GM21786 (cell line): ENCODE results near the gene L3MBTL4.
"Not testable (repeated sequence)": the region's sequence is repeated elsewhere in the genome, so short reads cannot be mapped to it uniquely, and the experiment has no call there.

Source experiments
- ATAC-seq: cut with Tn5 transposase; IDR thresholded peaks from one replicate; pipeline ENCODE4 v1.9.1; 2021; ENCODE audit not compliant: unreplicated experiment

Gene L3MBTL4

DNA sequence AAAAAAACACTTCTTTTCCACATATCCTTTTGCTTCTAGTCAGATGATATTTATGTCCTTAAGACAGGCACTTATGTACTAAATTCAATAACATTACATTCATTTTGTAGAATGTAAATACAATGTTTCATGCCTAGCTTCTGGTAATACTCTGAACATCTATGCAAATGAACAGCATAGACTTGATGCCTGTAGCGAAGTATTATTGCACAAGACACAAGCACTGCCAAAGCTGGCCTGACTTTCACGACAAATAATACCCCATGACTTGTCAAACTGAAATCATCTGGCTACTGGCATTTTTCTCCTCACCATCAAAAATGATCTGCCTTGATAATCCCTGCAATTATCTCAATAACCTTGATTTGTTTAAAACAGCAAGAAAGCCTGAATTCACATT is 101.3 kb downstream of the L3MBTL4 start:
- no peak for ATAC-seq

GRCh38 chr18:6311456-6312215 is 103.1 kb downstream of the L3MBTL4 start:
- ATAC-seq: no peak

DNA sequence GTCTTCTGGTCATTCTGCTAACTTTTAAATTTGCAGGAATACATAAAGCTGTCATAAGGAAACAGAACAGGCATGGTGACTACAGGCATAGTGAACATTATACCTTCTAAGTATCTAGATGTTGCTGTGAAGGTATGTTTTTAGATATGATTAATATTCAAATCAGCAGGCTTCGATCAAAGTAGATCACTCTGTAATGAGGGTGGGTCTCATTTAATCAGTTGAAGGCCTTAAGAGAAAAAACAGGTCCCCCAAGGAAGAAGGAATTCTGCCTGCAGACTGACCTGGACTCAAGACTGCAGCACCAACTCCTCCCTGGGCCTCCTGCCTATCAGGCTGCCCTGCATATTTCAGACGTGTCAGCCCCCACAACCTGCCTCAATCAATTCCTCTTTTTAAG is 104.0 kb downstream of the L3MBTL4 start:
- no peak for ATAC-seq

DNA sequence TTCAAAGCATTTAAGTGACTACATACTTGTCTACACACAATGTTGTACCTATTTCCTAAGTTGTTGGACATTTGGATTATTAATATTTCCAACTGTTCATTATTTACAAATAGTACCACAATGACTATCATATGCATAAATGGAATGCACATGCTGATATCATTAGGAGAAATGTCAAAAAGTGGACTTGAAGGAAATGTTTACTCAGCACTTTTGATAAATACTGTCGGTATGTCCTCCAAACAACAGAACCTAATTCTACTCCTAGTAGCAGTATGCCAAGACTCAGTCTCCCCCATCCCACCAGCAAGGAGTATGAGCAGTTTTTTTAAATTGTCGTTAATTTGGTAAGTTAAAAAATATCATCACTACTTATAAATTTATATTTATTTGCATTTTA is 116.8 kb downstream of the L3MBTL4 start:
- no peak for ATAC-seq

GRCh38 chr18:6294148-6294784 is 120.4 kb downstream of the L3MBTL4 start:
- ATAC-seq: no peak

GRCh38 chr18:6289843-6290242 is 124.9 kb downstream of the L3MBTL4 start:
- no peak for ATAC-seq

DNA sequence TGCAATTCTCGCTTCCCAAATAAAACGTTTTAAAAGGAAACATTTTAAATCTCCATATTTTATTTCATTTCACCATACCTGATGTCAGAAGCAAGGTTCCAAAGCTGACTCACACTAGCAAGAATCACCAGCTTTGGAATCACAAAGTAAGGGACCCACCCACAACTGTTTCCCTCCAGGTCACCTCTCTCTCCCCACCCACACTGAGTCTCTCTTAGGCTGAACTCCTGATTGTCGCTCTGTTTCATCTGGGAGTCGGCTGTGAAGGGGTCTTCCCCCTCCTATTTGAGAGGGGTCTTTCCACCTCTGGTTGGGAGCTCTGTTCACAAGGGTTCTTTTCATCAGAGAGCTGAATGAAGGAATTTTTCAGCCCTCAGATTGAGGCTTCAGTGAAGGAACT is 128.1 kb downstream of the L3MBTL4 start:
- ATAC-seq: no peak

DNA sequence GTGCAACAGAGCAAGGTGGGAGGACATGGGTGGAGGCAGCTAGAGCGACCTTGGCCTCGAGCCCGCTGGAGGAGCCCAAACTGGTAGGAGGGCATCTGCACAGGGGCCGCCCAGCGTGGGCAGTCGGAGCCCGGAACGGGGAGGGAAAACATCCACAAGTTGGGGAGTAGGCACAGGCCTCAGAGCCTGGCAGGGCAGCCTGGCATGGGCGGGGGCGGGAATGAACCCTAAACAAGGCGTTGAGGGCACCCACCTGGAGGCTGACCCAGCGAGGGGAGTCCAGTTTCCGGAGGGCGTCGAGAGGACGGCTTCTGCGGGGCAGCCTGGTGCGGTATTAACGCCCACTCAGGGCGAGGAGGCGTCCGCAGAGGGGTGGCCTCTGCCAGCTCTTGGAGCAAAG is 129.9 kb downstream of the L3MBTL4 start:
- ATAC-seq: no peak

- no peak for ATAC-seq
Observed at GRCh38 chr18:6284300-6284699, 130.4 kb downstream of the L3MBTL4 start.

GRCh38 chr18:6281874-6282273 is 132.8 kb downstream of the L3MBTL4 start:
- no peak for ATAC-seq

GRCh38 chr18:6280211-6280743 is 134.4 kb downstream of the L3MBTL4 start:
- no peak for ATAC-seq

DNA sequence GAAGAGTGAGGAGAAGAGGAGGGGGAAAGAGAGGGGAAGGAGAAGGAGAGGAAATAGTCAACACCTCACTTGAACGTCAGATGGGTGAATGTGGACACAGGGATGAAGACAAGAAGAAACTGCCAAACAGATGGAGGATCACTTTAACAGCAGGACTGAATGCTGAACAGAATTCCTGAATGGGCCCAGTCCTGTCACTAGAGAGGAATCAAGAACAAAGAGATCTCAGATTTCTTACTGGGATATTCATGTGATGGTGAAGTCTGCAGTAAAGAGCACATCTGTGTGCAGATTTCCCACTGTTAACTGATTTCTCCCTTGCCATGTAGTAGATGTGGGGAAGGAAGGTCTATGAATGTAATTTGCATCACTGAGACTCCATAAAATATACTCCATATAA is 135.4 kb downstream of the L3MBTL4 start:
- no peak for ATAC-seq

GRCh38 chr18:6273423-6273822 is 141.3 kb downstream of the L3MBTL4 start:
- ATAC-seq: no peak

GRCh38 chr18:6272144-6272543 is 142.6 kb downstream of the L3MBTL4 start:
- ATAC-seq: not testable (repeated sequence)

GRCh38 chr18:6271585-6271984 is 143.1 kb downstream of the L3MBTL4 start:
- no peak for ATAC-seq

DNA sequence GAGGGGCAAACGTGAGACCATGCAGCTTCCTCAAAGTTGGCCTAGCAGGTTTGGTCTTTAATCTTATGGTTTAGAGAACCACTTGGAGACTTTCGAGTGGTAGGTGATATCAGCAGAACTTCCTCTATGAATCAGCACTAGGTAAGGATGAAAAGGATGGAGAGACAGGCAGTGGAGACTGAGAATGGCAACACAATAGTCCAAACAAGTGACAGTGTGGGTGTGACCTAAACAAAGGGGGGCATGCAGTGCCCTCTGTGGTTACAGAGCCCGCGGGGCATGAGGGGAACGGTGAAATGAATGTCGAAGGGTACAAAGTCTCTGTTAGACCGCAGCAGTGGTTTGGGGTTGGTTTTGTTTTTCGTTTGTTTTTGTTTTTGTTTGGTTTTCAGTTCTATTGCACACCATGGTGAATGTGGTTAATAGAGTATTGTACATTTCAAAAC is 143.9 kb downstream of the L3MBTL4 start:
- ATAC-seq: peak; percentile 93

- ATAC-seq: no peak
Observed at GRCh38 chr18:6269660-6270332, 144.9 kb downstream of the L3MBTL4 start.

DNA sequence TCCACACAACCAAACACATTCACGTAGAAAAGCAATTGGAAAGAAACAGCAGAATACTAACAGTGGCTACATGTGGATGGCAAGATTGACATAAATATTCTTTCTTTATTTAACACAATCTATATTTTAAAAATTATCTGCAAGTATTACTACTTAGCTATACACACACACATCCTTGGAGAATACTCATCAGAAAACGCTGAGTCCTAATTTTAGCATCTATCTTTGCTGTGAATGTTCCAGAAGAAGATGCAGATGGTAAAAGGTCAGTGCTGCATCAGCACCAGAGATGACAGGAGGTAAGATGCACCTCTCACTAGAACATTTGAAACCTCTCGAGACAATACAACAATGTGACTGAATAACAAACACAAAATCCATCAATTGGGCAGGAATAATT is 148.5 kb downstream of the L3MBTL4 start:
- ATAC-seq: no peak

DNA sequence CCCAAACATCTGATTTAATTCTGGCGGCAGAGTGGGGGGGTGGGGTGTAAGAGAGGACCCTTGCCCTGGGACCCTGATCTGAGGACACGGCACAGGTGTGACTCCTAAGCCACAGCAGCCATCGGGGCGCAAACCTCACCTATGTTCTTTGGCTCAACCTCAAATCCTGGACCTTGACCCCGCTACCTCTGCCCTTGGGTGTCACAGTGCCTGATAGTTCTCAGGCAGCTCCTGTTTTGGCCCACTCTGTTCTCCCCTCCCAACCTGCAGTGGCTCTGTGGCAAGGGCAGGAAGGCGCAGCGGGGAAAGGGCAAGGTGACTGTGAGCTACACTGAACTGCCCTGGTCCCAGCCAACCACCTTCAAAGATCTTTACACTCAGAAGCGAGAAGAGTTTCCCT is 152.8 kb downstream of the L3MBTL4 start:
- no peak for ATAC-seq

GRCh38 chr18:6259324-6259723 is 155.4 kb downstream of the L3MBTL4 start:
- not testable (repeated sequence) for ATAC-seq

- no peak for ATAC-seq
Observed at GRCh38 chr18:6257950-6258349, 156.8 kb downstream of the L3MBTL4 start.

GRCh38 chr18:6256521-6256920 is 158.2 kb downstream of the L3MBTL4 start:
- ATAC-seq: no peak
